ENCODE measurements around the gene TRAF3. TPM values are rescaled to one million over a fixed set of nuclear protein-coding genes. Genes with fewer than 3 reads are reported as not detected.
A peak's percentile ranks its signal among the peaks of the same experiment; 100 is the strongest.

Gene TRAF3
- total RNA-seq, 1 experiment from 2014 or later = 11.2 TPM

DNA sequence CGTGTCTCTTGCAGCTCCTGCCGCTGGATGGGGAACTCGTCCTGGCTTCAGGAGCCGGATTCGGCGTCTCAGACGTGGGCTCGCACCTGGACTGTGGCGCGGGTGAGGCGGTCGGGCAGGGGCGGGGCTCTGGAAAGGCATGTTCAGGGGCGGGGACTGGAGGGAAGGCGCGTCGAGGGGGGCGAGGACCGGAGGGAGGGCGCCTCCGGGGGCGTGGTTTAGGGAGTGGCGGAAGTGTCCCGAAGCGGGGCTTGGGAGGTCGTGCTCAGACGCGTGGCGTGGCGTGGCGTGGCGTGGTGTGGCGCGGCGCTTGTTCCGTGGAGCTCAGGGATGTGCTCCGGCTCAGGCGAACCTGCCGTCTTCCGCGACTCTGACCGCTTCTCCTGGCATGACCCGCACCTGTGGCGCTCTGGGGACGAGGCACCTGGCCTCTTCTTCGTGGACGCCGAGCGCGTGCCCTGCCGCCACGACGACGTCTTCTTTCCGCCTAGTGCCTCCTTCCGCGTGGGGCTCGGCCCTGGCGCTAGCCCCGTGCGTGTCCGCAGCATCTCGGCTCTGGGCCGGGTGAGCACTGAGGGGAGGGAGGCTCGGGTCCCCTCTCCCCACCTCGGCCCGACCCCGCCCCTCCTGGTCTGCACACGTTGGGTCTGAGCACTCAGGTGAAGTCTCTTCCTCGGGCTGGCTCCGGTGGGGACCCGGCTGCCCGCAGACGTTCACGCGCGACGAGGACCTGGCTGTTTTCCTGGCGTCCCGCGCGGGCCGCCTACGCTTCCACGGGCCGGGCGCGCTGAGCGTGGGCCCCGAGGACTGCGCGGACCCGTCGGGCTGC, 151.4 kb downstream of the TRAF3 start:
- CTCF ChIA-PET = interaction anchor here (0.9 to 1.5 kb wide), 3 partner anchors 11 to 155 kb away, joined by 3 to 4 read pairs (median 3); no protein-coding TSS in a partner anchor
- Mint-ChIP-seq H3K4me1 (peaks cover 11% of the 10 kb centered on the region), H3K27me3 (ENCODE audit: low read depth) (peaks cover 50% of the 10 kb centered on the region), H3K4me3 (peak overlapping the region; percentile 69), H3K27ac (no peak overlapping the region), H3K36me3 (peaks cover 3% of the 10 kb centered on the region), H3K9me3 (no peaks in the 10 kb centered on the region)
- POLR2A ChIA-PET = no interaction called here
- DNase-seq (ENCODE audit: low spot score) = peak; percentile 88
- ATAC-seq = peak; percentile 64
- TF ChIP-seq ETV6 (CRISPR knock-in tag; IDR thresholded peaks at IDR 0.05) (no peak), ZNF219 (CRISPR knock-in tag; IDR thresholded peaks at IDR 0.05; ENCODE audit: borderline replicate concordance) (0 out of 2 replicates have a peak, but pooled peaks have one; percentile 72), CREB1 (CRISPR knock-in tag; IDR thresholded peaks at IDR 0.05) (0 out of 2 replicates have a peak, but pooled peaks have one; percentile 2), MYBL2 (CRISPR knock-in tag; IDR thresholded peaks at IDR 0.05) (peak; percentile 59; the same call in 1 of the 2 replicates), ZNF232 (CRISPR knock-in tag; IDR thresholded peaks at IDR 0.05) (no peak), OVOL2 (CRISPR knock-in tag; IDR thresholded peaks at IDR 0.05; ENCODE audit: borderline replicate concordance) (no peak), PRRX2 (CRISPR knock-in tag; IDR thresholded peaks at IDR 0.05) (no peak), ZNF317 (CRISPR knock-in tag; IDR thresholded peaks at IDR 0.05; ENCODE audit: borderline replicate concordance, low read depth) (0 out of 2 replicates have a peak, but pooled peaks have one; percentile 6), GABPB1 (CRISPR knock-in tag; IDR thresholded peaks at IDR 0.05) (no peak), GTF2I (CRISPR knock-in tag; conservative IDR thresholded peaks at IDR 0.05) (no peak), SOX15 (CRISPR knock-in tag; IDR thresholded peaks at IDR 0.05) (no peak), FOXK1 (CRISPR knock-in tag; IDR thresholded peaks at IDR 0.05) (peak; percentile 83), RORB (CRISPR knock-in tag; IDR thresholded peaks at IDR 0.05) (no peak), ZNF416 (CRISPR knock-in tag; IDR thresholded peaks at IDR 0.05) (no peak), ZBTB21 (CRISPR knock-in tag; IDR thresholded peaks at IDR 0.05; ENCODE audit: borderline replicate concordance) (peak; percentile 20; the same call in 1 of the 2 replicates)
- TF ChIP-seq, protein P1, sequence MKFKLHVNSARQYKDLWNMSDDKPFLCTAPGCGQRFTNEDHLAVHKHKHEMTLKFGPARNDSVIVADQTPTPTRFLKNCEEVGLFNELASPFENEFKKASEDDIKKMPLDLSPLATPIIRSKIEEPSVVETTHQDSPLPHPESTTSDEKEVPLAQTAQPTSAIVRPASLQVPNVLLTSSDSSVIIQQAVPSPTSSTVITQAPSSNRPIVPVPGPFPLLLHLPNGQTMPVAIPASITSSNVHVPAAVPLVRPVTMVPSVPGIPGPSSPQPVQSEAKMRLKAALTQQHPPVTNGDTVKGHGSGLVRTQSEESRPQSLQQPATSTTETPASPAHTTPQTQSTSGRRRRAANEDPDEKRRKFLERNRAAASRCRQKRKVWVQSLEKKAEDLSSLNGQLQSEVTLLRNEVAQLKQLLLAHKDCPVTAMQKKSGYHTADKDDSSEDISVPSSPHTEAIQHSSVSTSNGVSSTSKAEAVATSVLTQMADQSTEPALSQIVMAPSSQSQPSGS (CRISPR knock-in tag; IDR thresholded peaks at IDR 0.05; ENCODE audit: borderline replicate concordance, low read depth) = no peak
- TF ChIP-seq, protein P2, sequence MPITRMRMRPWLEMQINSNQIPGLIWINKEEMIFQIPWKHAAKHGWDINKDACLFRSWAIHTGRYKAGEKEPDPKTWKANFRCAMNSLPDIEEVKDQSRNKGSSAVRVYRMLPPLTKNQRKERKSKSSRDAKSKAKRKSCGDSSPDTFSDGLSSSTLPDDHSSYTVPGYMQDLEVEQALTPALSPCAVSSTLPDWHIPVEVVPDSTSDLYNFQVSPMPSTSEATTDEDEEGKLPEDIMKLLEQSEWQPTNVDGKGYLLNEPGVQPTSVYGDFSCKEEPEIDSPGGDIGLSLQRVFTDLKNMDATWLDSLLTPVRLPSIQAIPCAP (CRISPR knock-in tag; IDR thresholded peaks at IDR 0.05) = peak; percentile 74; the same call in 1 of the 2 replicates
- TF ChIP-seq, protein P3, sequence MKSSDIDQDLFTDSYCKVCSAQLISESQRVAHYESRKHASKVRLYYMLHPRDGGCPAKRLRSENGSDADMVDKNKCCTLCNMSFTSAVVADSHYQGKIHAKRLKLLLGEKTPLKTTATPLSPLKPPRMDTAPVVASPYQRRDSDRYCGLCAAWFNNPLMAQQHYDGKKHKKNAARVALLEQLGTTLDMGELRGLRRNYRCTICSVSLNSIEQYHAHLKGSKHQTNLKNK (CRISPR knock-in tag; IDR thresholded peaks at IDR 0.05) = no peak
- TF ChIP-seq, protein P4, sequence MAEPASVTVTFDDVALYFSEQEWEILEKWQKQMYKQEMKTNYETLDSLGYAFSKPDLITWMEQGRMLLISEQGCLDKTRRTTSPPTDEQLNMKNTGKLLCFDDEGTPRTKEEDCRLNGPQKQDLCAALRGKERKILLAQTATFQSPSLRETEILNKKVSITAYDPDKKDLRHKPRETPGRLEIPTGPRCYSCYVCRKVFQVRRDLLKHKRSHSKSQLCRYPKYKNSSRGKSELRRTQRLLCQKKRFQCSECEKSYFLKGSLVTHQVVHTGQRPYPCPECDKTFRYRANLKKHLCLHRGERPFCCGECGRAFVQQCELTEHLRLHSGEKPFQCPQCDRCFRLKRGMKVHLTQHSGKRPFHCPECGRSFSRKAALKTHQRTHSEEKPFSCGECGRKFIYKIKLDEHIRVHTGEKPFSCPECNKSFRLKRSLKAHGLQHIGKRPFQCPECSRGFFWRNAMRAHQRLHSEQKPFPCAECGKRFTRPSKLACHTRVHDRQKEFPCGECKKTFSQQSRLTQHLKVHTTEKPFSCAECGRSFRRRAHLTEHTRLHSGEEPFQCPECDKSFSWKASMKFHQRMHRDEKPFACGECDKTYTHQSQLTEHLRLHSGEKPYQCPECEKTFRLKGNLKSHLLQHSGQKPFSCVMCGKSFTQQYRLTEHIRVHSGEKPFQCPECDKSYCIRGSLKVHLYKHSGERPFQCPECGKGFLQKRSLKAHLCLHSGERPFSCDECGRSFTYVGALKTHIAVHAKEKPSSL (CRISPR knock-in tag; conservative IDR thresholded peaks at IDR 0.05) = no peak
- TF ChIP-seq, protein P5, sequence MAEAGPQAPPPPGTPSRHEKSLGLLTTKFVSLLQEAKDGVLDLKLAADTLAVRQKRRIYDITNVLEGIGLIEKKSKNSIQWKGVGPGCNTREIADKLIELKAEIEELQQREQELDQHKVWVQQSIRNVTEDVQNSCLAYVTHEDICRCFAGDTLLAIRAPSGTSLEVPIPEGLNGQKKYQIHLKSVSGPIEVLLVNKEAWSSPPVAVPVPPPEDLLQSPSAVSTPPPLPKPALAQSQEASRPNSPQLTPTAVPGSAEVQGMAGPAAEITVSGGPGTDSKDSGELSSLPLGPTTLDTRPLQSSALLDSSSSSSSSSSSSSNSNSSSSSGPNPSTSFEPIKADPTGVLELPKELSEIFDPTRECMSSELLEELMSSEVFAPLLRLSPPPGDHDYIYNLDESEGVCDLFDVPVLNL (CRISPR knock-in tag; IDR thresholded peaks at IDR 0.05; ENCODE audit: borderline replicate concordance, low read depth) = no peak
- TF ChIP-seq, protein P6, sequence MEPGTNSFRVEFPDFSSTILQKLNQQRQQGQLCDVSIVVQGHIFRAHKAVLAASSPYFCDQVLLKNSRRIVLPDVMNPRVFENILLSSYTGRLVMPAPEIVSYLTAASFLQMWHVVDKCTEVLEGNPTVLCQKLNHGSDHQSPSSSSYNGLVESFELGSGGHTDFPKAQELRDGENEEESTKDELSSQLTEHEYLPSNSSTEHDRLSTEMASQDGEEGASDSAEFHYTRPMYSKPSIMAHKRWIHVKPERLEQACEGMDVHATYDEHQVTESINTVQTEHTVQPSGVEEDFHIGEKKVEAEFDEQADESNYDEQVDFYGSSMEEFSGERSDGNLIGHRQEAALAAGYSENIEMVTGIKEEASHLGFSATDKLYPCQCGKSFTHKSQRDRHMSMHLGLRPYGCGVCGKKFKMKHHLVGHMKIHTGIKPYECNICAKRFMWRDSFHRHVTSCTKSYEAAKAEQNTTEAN (CRISPR knock-in tag; IDR thresholded peaks at IDR 0.05) = no peak
- TF ChIP-seq, protein P7, sequence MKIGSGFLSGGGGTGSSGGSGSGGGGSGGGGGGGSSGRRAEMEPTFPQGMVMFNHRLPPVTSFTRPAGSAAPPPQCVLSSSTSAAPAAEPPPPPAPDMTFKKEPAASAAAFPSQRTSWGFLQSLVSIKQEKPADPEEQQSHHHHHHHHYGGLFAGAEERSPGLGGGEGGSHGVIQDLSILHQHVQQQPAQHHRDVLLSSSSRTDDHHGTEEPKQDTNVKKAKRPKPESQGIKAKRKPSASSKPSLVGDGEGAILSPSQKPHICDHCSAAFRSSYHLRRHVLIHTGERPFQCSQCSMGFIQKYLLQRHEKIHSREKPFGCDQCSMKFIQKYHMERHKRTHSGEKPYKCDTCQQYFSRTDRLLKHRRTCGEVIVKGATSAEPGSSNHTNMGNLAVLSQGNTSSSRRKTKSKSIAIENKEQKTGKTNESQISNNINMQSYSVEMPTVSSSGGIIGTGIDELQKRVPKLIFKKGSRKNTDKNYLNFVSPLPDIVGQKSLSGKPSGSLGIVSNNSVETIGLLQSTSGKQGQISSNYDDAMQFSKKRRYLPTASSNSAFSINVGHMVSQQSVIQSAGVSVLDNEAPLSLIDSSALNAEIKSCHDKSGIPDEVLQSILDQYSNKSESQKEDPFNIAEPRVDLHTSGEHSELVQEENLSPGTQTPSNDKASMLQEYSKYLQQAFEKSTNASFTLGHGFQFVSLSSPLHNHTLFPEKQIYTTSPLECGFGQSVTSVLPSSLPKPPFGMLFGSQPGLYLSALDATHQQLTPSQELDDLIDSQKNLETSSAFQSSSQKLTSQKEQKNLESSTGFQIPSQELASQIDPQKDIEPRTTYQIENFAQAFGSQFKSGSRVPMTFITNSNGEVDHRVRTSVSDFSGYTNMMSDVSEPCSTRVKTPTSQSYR (CRISPR knock-in tag; IDR thresholded peaks at IDR 0.05) = no peak
- TF ChIP-seq, protein P8, sequence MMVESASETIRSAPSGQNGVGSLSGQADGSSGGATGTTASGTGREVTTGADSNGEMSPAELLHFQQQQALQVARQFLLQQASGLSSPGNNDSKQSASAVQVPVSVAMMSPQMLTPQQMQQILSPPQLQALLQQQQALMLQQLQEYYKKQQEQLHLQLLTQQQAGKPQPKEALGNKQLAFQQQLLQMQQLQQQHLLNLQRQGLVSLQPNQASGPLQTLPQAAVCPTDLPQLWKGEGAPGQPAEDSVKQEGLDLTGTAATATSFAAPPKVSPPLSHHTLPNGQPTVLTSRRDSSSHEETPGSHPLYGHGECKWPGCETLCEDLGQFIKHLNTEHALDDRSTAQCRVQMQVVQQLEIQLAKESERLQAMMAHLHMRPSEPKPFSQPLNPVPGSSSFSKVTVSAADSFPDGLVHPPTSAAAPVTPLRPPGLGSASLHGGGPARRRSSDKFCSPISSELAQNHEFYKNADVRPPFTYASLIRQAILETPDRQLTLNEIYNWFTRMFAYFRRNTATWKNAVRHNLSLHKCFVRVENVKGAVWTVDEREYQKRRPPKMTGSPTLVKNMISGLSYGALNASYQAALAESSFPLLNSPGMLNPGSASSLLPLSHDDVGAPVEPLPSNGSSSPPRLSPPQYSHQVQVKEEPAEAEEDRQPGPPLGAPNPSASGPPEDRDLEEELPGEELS (CRISPR knock-in tag; IDR thresholded peaks at IDR 0.05) = peak; percentile 77; the same call in 1 of the 2 replicates
- TF ChIP-seq, protein P9, sequence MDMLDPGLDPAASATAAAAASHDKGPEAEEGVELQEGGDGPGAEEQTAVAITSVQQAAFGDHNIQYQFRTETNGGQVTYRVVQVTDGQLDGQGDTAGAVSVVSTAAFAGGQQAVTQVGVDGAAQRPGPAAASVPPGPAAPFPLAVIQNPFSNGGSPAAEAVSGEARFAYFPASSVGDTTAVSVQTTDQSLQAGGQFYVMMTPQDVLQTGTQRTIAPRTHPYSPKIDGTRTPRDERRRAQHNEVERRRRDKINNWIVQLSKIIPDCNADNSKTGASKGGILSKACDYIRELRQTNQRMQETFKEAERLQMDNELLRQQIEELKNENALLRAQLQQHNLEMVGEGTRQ (CRISPR knock-in tag; IDR thresholded peaks at IDR 0.05) = no peak

All from WTC11 (cell line).